Measurements from ENCODE around the gene CPA5. TPM values are rescaled to one million over a fixed set of nuclear protein-coding genes. Genes with fewer than 3 reads are reported as not detected.

CPA5 gene
- total and polyA plus RNA-seq, 10 of the 15 experiments (the other 5 are each of a cell fraction or from before 2014, with no cell fraction given) = 0.06 to 0.52 (median 0.29) TPM; not detected in 2

GRCh38 chr7:130385600-130386066, 41.0 kb downstream of the CPA5 start:
- no peaks in the 10 kb centered on the region; the same call in 2 of the 3 replicates for H3K9me3 ChIP-seq (replicated peaks; ENCODE audit: control insufficient read depth, insufficient read depth, low read length)
- POLR2A ChIA-PET = no interaction called here
- RAD21 ChIA-PET (ENCODE audit: unreplicated experiment) = no interaction called here

DNA sequence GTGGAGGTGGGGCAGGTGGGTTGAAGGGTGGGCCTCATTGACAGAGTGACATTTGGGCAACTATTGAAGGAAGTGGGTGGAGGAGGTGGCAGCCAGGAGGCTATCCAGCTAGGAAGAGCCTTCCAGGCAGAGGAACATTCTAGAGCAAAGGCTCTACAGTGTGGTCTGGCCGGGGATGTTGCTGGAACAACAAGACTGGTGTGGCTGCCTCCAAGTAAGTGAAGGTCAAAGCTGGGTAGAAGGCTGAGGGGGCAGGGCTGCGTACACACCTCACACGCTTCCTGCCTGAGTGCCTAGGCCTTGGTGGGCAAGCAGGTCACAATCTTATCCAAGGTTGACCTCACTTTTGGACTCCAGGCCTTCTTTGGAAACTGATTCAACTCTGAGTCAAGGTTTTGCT, 42.3 kb downstream of the CPA5 start:
- ChIA-PET CTCF (no interaction called here), SMC1A (ENCODE audit: uncharacterized antibody, unreplicated experiment) (no interaction called here), POLR2A (no interaction called here), RAD21 (ENCODE audit: unreplicated experiment) (no interaction called here)
- in situ Hi-C loops (cut with MboI) = no loop called here
- Histone ChIP-seq H3K4me3 (no peak overlapping the region), H3K4me1 (ENCODE audit: control insufficient read depth, insufficient read depth, low read length) (no peaks in the 10 kb centered on the region), H2AFZ (ENCODE audit: control insufficient read depth, low read depth, low read length) (no peak overlapping the region), H3K36me3 (ENCODE audit: control insufficient read depth in 2 of 2, insufficient read depth in 2 of 2, low read length in 1 of 2) (no peaks in the 10 kb centered on the region), H3K79me2 (ENCODE audit: control insufficient read depth, insufficient read depth, low read length) (no peaks in the 10 kb centered on the region), H3K27ac (ENCODE audit: control insufficient read depth, insufficient read depth) (no peak overlapping the region), H3K4me2 (ENCODE audit: control insufficient read depth, insufficient read depth) (no peak overlapping the region), H3K9me3 (replicated peaks; ENCODE audit: control insufficient read depth, insufficient read depth, low read length) (no peaks in the 10 kb centered on the region; the same call in 2 of the 3 replicates), H4K20me1 (ENCODE audit: control insufficient read depth, insufficient read depth) (no peaks in the 10 kb centered on the region), H3K9ac (ENCODE audit: control insufficient read depth, insufficient read depth, low read length) (no peak overlapping the region), H3K27me3 (replicated peaks in 1 of 2; ENCODE audit: control insufficient read depth in 2 of 2, insufficient read depth in 2 of 2, low read length in 1 of 2) (no peaks in the 10 kb centered on the region)
- intact Hi-C loops (cut with micrococcal nuclease; ENCODE audit: unreplicated experiment) = no loop called here
- WGBS (ENCODE audit: insufficient coverage, insufficient replicate concordance, low lambda C conversion rate, missing lambda C conversion rate) = 80% methylated on average over 3 of the region's 3 CpGs
- TF ChIP-seq RB1 (IDR thresholded peaks at IDR 0.05; ENCODE audit: borderline replicate concordance) = no peak
- no peak for TF ChIP-seq MLLT1 (IDR thresholded peaks at IDR 0.05)
- no peak for ATAC-seq
- no TSS peak for BruUV-seq (replicated peaks)
- DNase-seq (ENCODE audit: low read depth, low spot score) = no peak
- FAIRE-seq = no peak

More at GRCh38 chr7:130385600-130386066, 41.0 kb downstream of the CPA5 start:
- Histone ChIP-seq H4K20me1 (ENCODE audit: control insufficient read depth, insufficient read depth) (no peaks in the 10 kb centered on the region), H3K27me3 (replicated peaks in 1 of 2; ENCODE audit: control insufficient read depth in 2 of 2, insufficient read depth in 2 of 2, low read length in 1 of 2) (no peaks in the 10 kb centered on the region), H3K4me1 (ENCODE audit: control insufficient read depth, insufficient read depth, low read length) (no peaks in the 10 kb centered on the region), H3K27ac (ENCODE audit: control insufficient read depth, insufficient read depth) (no peak overlapping the region), H3K4me3 (no peak overlapping the region), H2AFZ (ENCODE audit: control insufficient read depth, low read depth, low read length) (no peak overlapping the region), H3K79me2 (ENCODE audit: control insufficient read depth, insufficient read depth, low read length) (no peaks in the 10 kb centered on the region), H3K36me3 (ENCODE audit: control insufficient read depth in 2 of 2, insufficient read depth in 2 of 2, low read length in 1 of 2) (no peaks in the 10 kb centered on the region), H3K4me2 (ENCODE audit: control insufficient read depth, insufficient read depth) (no peak overlapping the region), H3K9ac (ENCODE audit: control insufficient read depth, insufficient read depth, low read length) (no peak overlapping the region)
- ATAC-seq (no peak), DNase-seq (ENCODE audit: low read depth, low spot score) (no peak), FAIRE-seq (no peak)
- CTCF ChIA-PET = no interaction called here
- intact Hi-C loops (cut with micrococcal nuclease; ENCODE audit: unreplicated experiment) = no loop called here
- in situ Hi-C loops (cut with MboI) = no loop called here
- SMC1A ChIA-PET (ENCODE audit: uncharacterized antibody, unreplicated experiment) = no interaction called here
- WGBS (ENCODE audit: insufficient coverage, insufficient replicate concordance, low lambda C conversion rate, missing lambda C conversion rate) = 69% methylated on average over 6 of the region's 6 CpGs
- BruUV-seq (replicated peaks) = no TSS peak
- no peak for TF ChIP-seq ZNF217 (IDR thresholded peaks at IDR 0.05)

All from GM12878 (cell line).